A673 (cell line): Measurements from ENCODE around the gene CREB3L4. TPM values are rescaled to one million over a fixed set of nuclear protein-coding genes. Genes with fewer than 3 reads are reported as not detected.

ENCODE experiments used
- BruUV-seq: library from RNA; stranded (reverse); fragments of 400-500 nt; replicated peaks from 2 replicates; lab custom pipeline; 2021; lab: Mats Ljungman, UMichigan
- CTCF ChIA-PET: fragments of 300-600 bp; sonication (Branson Sonifier 250); formaldehyde crosslinking; loops from one replicate; lab custom pipeline; 2022; ENCODE audit warnings: antibody characterized with exemption; lab: Charles Lee
- POLR2A ChIA-PET: fragments of 300-600 bp; sonication (Branson Sonifier 250); formaldehyde crosslinking; loops from one replicate; lab custom pipeline; 2022; ENCODE audit warnings: antibody characterized with exemption; ENCODE audit not compliant: low non-redundant PET; lab: Charles Lee
- DNase-seq: peaks from one replicate; pipeline ENCODE4 v3.0.0-alpha.2; 2015; ENCODE audit warnings: low spot score
- H3K27ac ChIP-seq: fragments of 200-600 bp; sonication (generic); 2 replicates; pipeline ENCODE4 v1.5.1; 2016; ENCODE audit warnings: mixed run types, low read depth, mild to moderate bottlenecking, mixed read lengths, antibody characterized with exemption, low read length; ENCODE audit not compliant: poor library complexity, severe bottlenecking
- H3K27me3 ChIP-seq: fragments of 200-600 bp; sonication (generic); replicated peaks from 2 replicates; pipeline ENCODE4 v1.6.1; 2017; ENCODE audit warnings: mixed run types, low read depth, mild to moderate bottlenecking, mixed read lengths, antibody characterized with exemption, low read length; ENCODE audit not compliant: insufficient read depth, poor library complexity
- H3K36me3 ChIP-seq: fragments of 200-600 bp; sonication (generic); 2 replicates; pipeline ENCODE4 v1.6.1; 2016; ENCODE audit warnings: mixed run types, mild to moderate bottlenecking, mixed read lengths, antibody characterized with exemption, low read length; ENCODE audit not compliant: insufficient read depth, poor library complexity, severe bottlenecking
- H3K4me1 ChIP-seq: fragments of 200-600 bp; sonication (generic); 2 replicates; pipeline ENCODE4 v1.6.1; 2017; ENCODE audit warnings: mixed run types, mild to moderate bottlenecking, mixed read lengths, antibody characterized with exemption, low read length; ENCODE audit not compliant: insufficient read depth, poor library complexity, severe bottlenecking
- H3K4me3 ChIP-seq: fragments of 200-600 bp; sonication (generic); 2 replicates; pipeline ENCODE4 v1.5.1; 2016; ENCODE audit warnings: low read depth, mixed run types, mild to moderate bottlenecking, mixed read lengths, low read length; ENCODE audit not compliant: poor library complexity, severe bottlenecking
- H3K9me3 ChIP-seq: fragments of 200-600 bp; sonication (generic); 2 replicates; pipeline ENCODE4 v1.6.1; 2016; ENCODE audit warnings: mixed run types, low read depth, mild to moderate bottlenecking, mixed read lengths, antibody characterized with exemption, low read length; ENCODE audit not compliant: poor library complexity, severe bottlenecking
- EZH2 ChIP-seq: fragments of 200-600 bp; sonication (generic); IDR thresholded peaks from 2 replicates; pipeline ENCODE4 v1.6.1; 2017; ENCODE audit warnings: borderline replicate concordance, low read depth, mild to moderate bottlenecking, mixed read lengths, antibody characterized with exemption, low read length; ENCODE audit not compliant: poor library complexity, severe bottlenecking
- intact Hi-C: fragments of 100-400 bp; cut with micrococcal nuclease; formaldehyde crosslinking; loops from one replicate; pipeline ENCODE4 v1.10.0; 2022; ENCODE audit not compliant: unreplicated experiment
- microRNA-seq: library from miRNA; unstranded; fragments of <30 nt; microRNA quantifications from one replicate; pipeline ENCODE4 v1.2.0, GENCODE V29; 2021
- total RNA-seq: library from RNA; stranded (reverse); gene quantifications from 2 replicates; pipeline ENCODE4 v1.2.3, GENCODE V29; 2021
- TF ChIP-seq, protein P1 (sequence below): fragments of 300-800, 200-600 bp; sonication (generic); conservative IDR thresholded peaks from 2 replicates; pipeline ENCODE4 v1.5.1; 2017; ENCODE audit warnings: low read depth, mild to moderate bottlenecking, antibody characterized with exemption, low read length, moderate library complexity, mixed read lengths

CREB3L4 gene
- total RNA-seq, 1 experiment from 2014 or later, result 8.7 TPM

DNA sequence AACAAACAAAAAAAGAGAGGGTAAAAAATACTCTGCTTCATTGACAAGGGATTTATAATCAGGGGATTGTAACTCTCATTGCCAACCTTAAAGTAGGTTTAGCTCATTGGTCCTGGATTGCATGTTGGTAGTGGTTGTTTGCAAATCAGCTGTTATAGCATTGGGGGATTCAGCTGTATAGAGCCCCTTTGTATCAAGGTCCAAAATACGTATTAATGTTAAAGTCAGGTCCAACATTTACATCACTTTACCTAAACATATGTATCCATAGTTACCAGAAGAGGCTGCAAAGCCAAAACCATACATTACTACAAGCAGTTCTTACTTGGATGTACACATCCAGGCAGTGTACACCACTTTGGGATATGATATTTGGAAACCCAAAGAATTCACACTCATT, 52.2 kb downstream of the CREB3L4 start:
- Histone ChIP-seq H3K4me3 (no peak overlapping the region), H3K36me3 (no peaks in the 10 kb centered on the region), H3K27me3 (no peaks in the 10 kb centered on the region), H3K4me1 (no peaks in the 10 kb centered on the region), H3K9me3 (no peaks in the 10 kb centered on the region), H3K27ac (no peak overlapping the region)
- intact Hi-C loops, result no loop called here
- ChIA-PET POLR2A (no interaction called here), CTCF (no interaction called here)
- BruUV-seq, result no TSS peak
- no peak for DNase-seq
- TF ChIP-seq EZH2, result no peak
- TF ChIP-seq, protein P1, sequence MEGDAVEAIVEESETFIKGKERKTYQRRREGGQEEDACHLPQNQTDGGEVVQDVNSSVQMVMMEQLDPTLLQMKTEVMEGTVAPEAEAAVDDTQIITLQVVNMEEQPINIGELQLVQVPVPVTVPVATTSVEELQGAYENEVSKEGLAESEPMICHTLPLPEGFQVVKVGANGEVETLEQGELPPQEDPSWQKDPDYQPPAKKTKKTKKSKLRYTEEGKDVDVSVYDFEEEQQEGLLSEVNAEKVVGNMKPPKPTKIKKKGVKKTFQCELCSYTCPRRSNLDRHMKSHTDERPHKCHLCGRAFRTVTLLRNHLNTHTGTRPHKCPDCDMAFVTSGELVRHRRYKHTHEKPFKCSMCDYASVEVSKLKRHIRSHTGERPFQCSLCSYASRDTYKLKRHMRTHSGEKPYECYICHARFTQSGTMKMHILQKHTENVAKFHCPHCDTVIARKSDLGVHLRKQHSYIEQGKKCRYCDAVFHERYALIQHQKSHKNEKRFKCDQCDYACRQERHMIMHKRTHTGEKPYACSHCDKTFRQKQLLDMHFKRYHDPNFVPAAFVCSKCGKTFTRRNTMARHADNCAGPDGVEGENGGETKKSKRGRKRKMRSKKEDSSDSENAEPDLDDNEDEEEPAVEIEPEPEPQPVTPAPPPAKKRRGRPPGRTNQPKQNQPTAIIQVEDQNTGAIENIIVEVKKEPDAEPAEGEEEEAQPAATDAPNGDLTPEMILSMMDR, result no peak

Small RNA genes within 50 kb of the gene (microRNA-seq; reads per million reads assigned to microRNA genes)
- not detected for gene MIR6737

Other genes with a start within 250 kb of the CREB3L4 start
- gene INTS3, start 239.9 kb upstream of the CREB3L4 start, total RNA-seq, result 56.7 and 58.0 TPM in 2 replicates
- gene SLC27A3, start 192.5 kb upstream of the CREB3L4 start, total RNA-seq, result 5.0 and 5.7 TPM in 2 replicates
- 58.8 and 67.3 TPM in 2 replicates for gene GATAD2B, start 44.9 kb upstream of the CREB3L4 start, total RNA-seq
- 61.5 and 66.6 TPM in 2 replicates for gene DENND4B, start 21.2 kb upstream of the CREB3L4 start, total RNA-seq
- 37.8 and 40.8 TPM in 2 replicates for gene CRTC2, start 9.3 kb upstream of the CREB3L4 start, total RNA-seq
- 90.7 and 97.3 TPM in 2 replicates for gene SLC39A1, start 4.4 kb upstream of the CREB3L4 start, total RNA-seq
- gene JTB, start 9.8 kb downstream of the CREB3L4 start, total RNA-seq, result 126 and 142 TPM in 2 replicates
- 169 and 206 TPM in 2 replicates for gene RAB13, start 18.4 kb downstream of the CREB3L4 start, total RNA-seq
- gene RPS27, start 22.9 kb downstream of the CREB3L4 start, total RNA-seq, result 1,464 and 1,548 TPM in 2 replicates
- 0.04 and 0.09 TPM in 2 replicates for gene NUP210L, start 187.2 kb downstream of the CREB3L4 start, total RNA-seq
- 661 and 746 TPM in 2 replicates for gene TPM3, start 224.2 kb downstream of the CREB3L4 start, total RNA-seq
- gene CFAP141, start 238.4 kb downstream of the CREB3L4 start, total RNA-seq, result not detected in 2 replicates